BLaER1 treated with 17β-estradiol and CSF1 and Interleukin-3, amounts not matched to agents 10 nM and 100 nM (cell line): ENCODE results near the gene RER1.

Experiments used
- H3K27ac ChIP-seq, 11 experiments: shearing (Covaris generic); formaldehyde crosslinking; 2 replicates each; pipeline ENCODE4 v1.8.1; 2022
- H3K27me3 ChIP-seq, 11 experiments: shearing (Covaris generic); formaldehyde crosslinking; 2 replicates each; pipeline ENCODE4 v1.8.1; 2022
- H3K36me3 ChIP-seq, 11 experiments: shearing (Covaris generic); formaldehyde crosslinking; 2 replicates each; pipeline ENCODE4 v1.8.1; 2022
- H3K4me1 ChIP-seq, 10 experiments: shearing (Covaris generic); formaldehyde crosslinking; 2 replicates each; pipeline ENCODE4 v1.8.1; 2022
- H3K4me2 ChIP-seq, 11 experiments: shearing (Covaris generic); formaldehyde crosslinking; 2 replicates each; pipeline ENCODE4 v1.8.1; 2022
- H3K4me3 ChIP-seq, 10 experiments: shearing (Covaris generic); formaldehyde crosslinking; 2 replicates each; pipeline ENCODE4 v1.8.1; 2022
- H3K9ac ChIP-seq, 11 experiments: shearing (Covaris generic); formaldehyde crosslinking; 2 replicates each; pipeline ENCODE4 v1.8.1; 2022
- H3K9me3 ChIP-seq, 11 experiments: shearing (Covaris generic); formaldehyde crosslinking; replicated peaks in 1 of 11; 2 replicates each; pipeline ENCODE4 v1.8.1; 2022
- H4K20me1 ChIP-seq, 11 experiments: shearing (Covaris generic); formaldehyde crosslinking; 2 replicates each; pipeline ENCODE4 v1.8.1; 2022
- Cebpa-rat ChIP-seq, 11 experiments: shearing (Covaris generic); IDR thresholded peaks; 2 replicates each; pipeline ENCODE4 v1.8.1; 2022

The RER1 gene

DNA sequence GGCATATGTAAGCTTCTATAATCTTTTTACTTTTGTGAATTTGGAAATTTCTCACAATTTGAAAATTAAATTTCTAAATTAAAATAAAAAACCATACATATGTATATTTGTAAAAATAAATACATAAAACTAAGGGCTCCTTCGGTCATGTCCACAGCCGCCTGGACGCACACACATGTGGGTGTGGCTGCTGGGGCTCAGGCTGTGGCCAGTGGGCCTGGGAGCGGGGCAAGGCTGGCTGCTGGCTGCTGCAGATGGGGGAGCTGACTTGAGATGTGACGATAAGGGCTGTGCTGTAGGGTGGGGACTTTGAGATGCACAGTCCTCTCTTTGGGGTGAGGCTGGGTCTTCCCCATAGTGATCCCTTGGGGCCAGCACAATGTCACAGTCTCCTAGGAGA lies 4.8 kb downstream of the RER1 start:
- no peak for TF ChIP-seq Cebpa-rat (IDR thresholded peaks at IDR 0.05)
- peak overlapping the region in 1 of 11 experiments; percentile 14; a peak in 1 of 22 replicates for H3K27ac ChIP-seq
- no peak overlapping the region for H3K4me3 ChIP-seq
- peak overlapping the region in 8 of 11 experiments; percentile 9 to 91 (median 41); a peak in 13 of 22 replicates for H3K9ac ChIP-seq
- H3K27me3 ChIP-seq = no peaks in the 10 kb centered on the region
- H4K20me1 ChIP-seq = peaks cover 33 to 89% (median 82%) of the 10 kb centered on the region in 11 experiments; a peak in 21 of 22 replicates
- peaks cover 20 to 41% (median 29%) of the 10 kb centered on the region in 10 experiments for H3K4me1 ChIP-seq
- no peak overlapping the region; a peak in 1 of 22 replicates for H3K4me2 ChIP-seq
- H3K36me3 ChIP-seq = peaks cover 76 to 85% (median 83%) of the 10 kb centered on the region in 11 experiments
- no peaks in the 10 kb centered on the region for H3K9me3 ChIP-seq

GRCh38 chr1:2397007-2397679 lies 5.5 kb downstream of the RER1 start:
- Histone ChIP-seq H3K27ac (peak overlapping the region in 2 of 11 experiments; percentile 7 to 23; a peak in 1 of 22 replicates), H3K36me3 (peaks cover 83 to 92% (median 89%) of the 10 kb centered on the region in 11 experiments), H4K20me1 (peaks cover 39 to 96% (median 87%) of the 10 kb centered on the region in 11 experiments; a peak in 21 of 22 replicates), H3K9me3 (no peaks in the 10 kb centered on the region), H3K9ac (peak overlapping the region in 8 of 11 experiments; percentile 9 to 91 (median 41); a peak in 8 of 22 replicates), H3K4me1 (peaks cover 20 to 41% (median 29%) of the 10 kb centered on the region in 10 experiments), H3K27me3 (no peaks in the 10 kb centered on the region), H3K4me2 (no peak overlapping the region), H3K4me3 (no peak overlapping the region)
- TF ChIP-seq Cebpa-rat (IDR thresholded peaks at IDR 0.05) = no peak

DNA sequence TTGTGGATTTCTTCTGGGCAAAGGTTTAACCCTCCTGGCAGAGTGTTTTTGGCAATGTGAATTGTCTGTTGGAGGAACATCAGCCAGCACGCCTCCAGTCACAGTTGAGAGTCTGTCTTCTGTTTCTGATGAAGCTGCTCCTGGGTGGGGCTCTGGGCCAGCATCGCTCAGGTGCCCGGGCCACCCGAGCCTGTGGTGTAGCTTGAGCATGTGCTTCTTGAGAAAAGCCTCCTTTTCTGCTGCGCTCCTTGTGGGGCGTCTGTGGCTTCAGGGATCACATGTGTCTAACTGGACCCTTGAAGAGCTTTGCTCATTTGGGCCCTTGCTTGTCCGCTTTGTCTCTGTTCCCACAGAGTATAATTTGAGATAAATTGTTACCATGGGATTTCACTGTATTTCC lies 7.2 kb downstream of the RER1 start:
- Histone ChIP-seq H3K36me3 (peaks cover 91 to 97% (median 96%) of the 10 kb centered on the region in 11 experiments), H3K27ac (no peak overlapping the region)

GRCh38 chr1:2399890-2400575 lies 8.4 kb downstream of the RER1 start:
- Histone ChIP-seq H3K4me1 (peaks cover 0 to 14% (median 3%) of the 10 kb centered on the region in 10 experiments; a peak in 6 of 20 replicates), H3K36me3 (peaks cover 95 to 97% (median 96%) of the 10 kb centered on the region in 11 experiments), H3K9me3 (no peaks in the 10 kb centered on the region), H3K9ac (peak overlapping the region in 2 of 11 experiments; percentile 8 to 29; a peak in 3 of 22 replicates), H4K20me1 (peaks cover 35 to 97% (median 86%) of the 10 kb centered on the region in 11 experiments; a peak in 21 of 22 replicates), H3K4me2 (no peak overlapping the region), H3K4me3 (no peak overlapping the region), H3K27me3 (no peaks in the 10 kb centered on the region), H3K27ac (no peak overlapping the region)
- no peak for TF ChIP-seq Cebpa-rat (IDR thresholded peaks at IDR 0.05)

More for the DNA sequence above, 7.2 kb downstream of the RER1 start:
- Histone ChIP-seq H3K4me1 (peaks cover 3 to 26% (median 13%) of the 10 kb centered on the region in 10 experiments; a peak in 17 of 20 replicates), H3K27me3 (no peaks in the 10 kb centered on the region), H3K4me2 (no peak overlapping the region), H4K20me1 (peaks cover 35 to 97% (median 87%) of the 10 kb centered on the region in 11 experiments; a peak in 21 of 22 replicates), H3K4me3 (no peak overlapping the region), H3K9ac (peak overlapping the region in 1 of 11 experiments; percentile 51; a peak in 1 of 22 replicates), H3K9me3 (no peaks in the 10 kb centered on the region)
- TF ChIP-seq Cebpa-rat (IDR thresholded peaks at IDR 0.05) = no peak

GRCh38 chr1:2400576-2400909 lies 8.9 kb downstream of the RER1 start:
- H3K27ac ChIP-seq = no peak overlapping the region
- peaks cover 0 to 11% (median 0%) of the 10 kb centered on the region in 10 experiments; a peak in 3 of 20 replicates for H3K4me1 ChIP-seq
- no peak overlapping the region for H3K4me2 ChIP-seq
- peaks cover 95 to 97% (median 96%) of the 10 kb centered on the region in 11 experiments for H3K36me3 ChIP-seq
- TF ChIP-seq Cebpa-rat (IDR thresholded peaks at IDR 0.05) = no peak
- H3K9ac ChIP-seq = peak overlapping the region in 2 of 11 experiments; percentile 18 to 29; a peak in 1 of 22 replicates
- H3K4me3 ChIP-seq = no peak overlapping the region
- H3K9me3 ChIP-seq = no peaks in the 10 kb centered on the region
- H3K27me3 ChIP-seq = no peaks in the 10 kb centered on the region
- H4K20me1 ChIP-seq = peaks cover 31 to 97% (median 85%) of the 10 kb centered on the region in 11 experiments; a peak in 21 of 22 replicates

- H3K4me2 ChIP-seq = no peak overlapping the region
- peaks cover 0 to 7% (median 0%) of the 10 kb centered on the region in 10 experiments; a peak in 3 of 20 replicates for H3K4me1 ChIP-seq
- TF ChIP-seq Cebpa-rat (IDR thresholded peaks at IDR 0.05) = no peak
- peaks cover 92 to 97% (median 96%) of the 10 kb centered on the region in 11 experiments for H3K36me3 ChIP-seq
- no peak overlapping the region for H3K4me3 ChIP-seq
- H3K27ac ChIP-seq = no peak overlapping the region
- no peaks in the 10 kb centered on the region for H3K27me3 ChIP-seq
- no peaks in the 10 kb centered on the region for H3K9me3 ChIP-seq
- peak overlapping the region in 2 of 11 experiments; percentile 18 to 29; a peak in 1 of 22 replicates for H3K9ac ChIP-seq
- peaks cover 31 to 96% (median 82%) of the 10 kb centered on the region in 11 experiments; a peak in 21 of 22 replicates for H4K20me1 ChIP-seq
These were observed 9.5 kb downstream of the RER1 start for GRCh38 chr1:2400950-2401649.

DNA sequence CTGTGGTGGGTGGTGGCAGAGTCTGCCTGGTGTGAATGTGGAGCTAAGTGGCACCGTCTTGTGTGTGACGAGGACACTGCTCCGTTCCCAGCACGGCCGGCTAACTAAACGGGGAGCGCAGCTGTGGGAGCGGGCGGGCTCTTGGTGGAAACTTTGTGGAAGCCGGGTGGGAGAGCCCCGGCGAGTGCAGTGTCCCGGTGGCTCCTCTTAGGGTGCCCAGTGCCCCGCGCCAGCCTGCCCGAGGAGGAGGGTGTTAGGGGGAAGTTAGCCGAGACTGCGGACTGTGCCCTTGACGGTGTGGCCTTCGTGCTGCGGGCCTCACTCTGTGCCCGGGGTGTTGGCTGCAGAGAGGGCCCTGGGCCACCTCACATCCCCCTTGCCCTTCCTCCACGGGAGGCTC lies 10.8 kb downstream of the RER1 start:
- Histone ChIP-seq H3K4me2 (no peak overlapping the region), H3K9me3 (no peaks in the 10 kb centered on the region), H3K36me3 (peaks cover 86 to 97% (median 95%) of the 10 kb centered on the region in 11 experiments), H3K9ac (no peak overlapping the region), H3K4me1 (no peaks in the 10 kb centered on the region), H4K20me1 (peaks cover 31 to 96% (median 73%) of the 10 kb centered on the region in 11 experiments; a peak in 21 of 22 replicates), H3K4me3 (no peak overlapping the region), H3K27ac (no peak overlapping the region), H3K27me3 (no peaks in the 10 kb centered on the region)
- TF ChIP-seq Cebpa-rat (IDR thresholded peaks at IDR 0.05) = no peak

GRCh38 chr1:2403273-2403672 lies 11.6 kb downstream of the RER1 start:
- no peaks in the 10 kb centered on the region for H3K9me3 ChIP-seq
- no peak overlapping the region for H3K4me3 ChIP-seq
- no peaks in the 10 kb centered on the region for H3K4me1 ChIP-seq
- TF ChIP-seq Cebpa-rat (IDR thresholded peaks at IDR 0.05) = no peak
- H4K20me1 ChIP-seq = peaks cover 31 to 89% (median 69%) of the 10 kb centered on the region in 11 experiments; a peak in 21 of 22 replicates
- no peak overlapping the region for H3K27ac ChIP-seq
- peaks cover 81 to 95% (median 90%) of the 10 kb centered on the region in 11 experiments for H3K36me3 ChIP-seq
- H3K4me2 ChIP-seq = no peak overlapping the region
- no peak overlapping the region for H3K9ac ChIP-seq
- H3K27me3 ChIP-seq = no peaks in the 10 kb centered on the region
